ENCODE results near the gene DIAPH2. TPM values are rescaled to one million over a fixed set of nuclear protein-coding genes. Genes with fewer than 3 reads are reported as not detected.
A peak's percentile ranks its signal among the peaks of the same experiment; 100 is the strongest.

Gene DIAPH2
- total and polyA plus RNA-seq, 2 donors (not counting 1 experiment from before 2014, with no cell fraction given), result 16.8 to 18.5 TPM

DNA sequence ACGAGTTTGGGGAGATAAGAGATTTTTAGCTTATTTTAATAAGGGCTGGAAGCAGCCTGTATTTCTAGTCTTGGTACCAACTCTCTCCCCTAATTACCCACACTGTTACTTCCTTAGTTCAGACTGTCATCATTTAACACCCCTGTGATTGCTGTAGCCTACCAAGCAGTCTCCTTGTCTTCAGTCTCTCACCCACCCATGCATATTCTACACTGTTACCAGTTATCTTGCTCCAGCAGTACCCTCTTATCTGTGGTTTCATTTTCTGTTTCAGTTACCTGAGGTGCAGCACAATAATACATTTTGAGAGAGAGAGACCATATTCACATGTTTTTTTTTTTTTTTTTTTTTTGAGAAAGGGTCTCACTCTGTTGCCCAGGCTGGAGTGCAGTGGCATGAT, 80.2 kb downstream of the DIAPH2 start:
- H3K27ac ChIP-seq (ENCODE audit: insufficient read depth, low read length), result no peak overlapping the region
- H2AFZ ChIP-seq (ENCODE audit: low read length), result no peak overlapping the region
- H3K36me3 ChIP-seq (ENCODE audit: control insufficient read depth, insufficient read depth, low read length), result no peaks in the 10 kb centered on the region
- no peak for TF ChIP-seq EZH2 (IDR thresholded peaks at IDR 0.05; ENCODE audit: low read length, missing control alignments)
- no peak for TF ChIP-seq CTCF (conservative IDR thresholded peaks at IDR 0.05 in 1 of 2, IDR thresholded peaks at IDR 0.05 in 1 of 2; ENCODE audit: low read depth in 1 of 2, low read length in 2 of 2)
- H3K4me3 ChIP-seq (replicated peaks in 1 of 4; ENCODE audit: control extremely low read depth in 1 of 4, insufficient read depth in 1 of 4, low read depth in 3 of 4, low read length in 4 of 4), result no peak overlapping the region
- no peaks in the 10 kb centered on the region for H3K79me2 ChIP-seq (ENCODE audit: control insufficient read depth, insufficient read depth, low read length)
- H4K20me1 ChIP-seq (ENCODE audit: control insufficient read depth, extremely low read depth, insufficient read depth, low read length), result no peaks in the 10 kb centered on the region
- DNase-seq (ENCODE audit: low read depth in 2 of 2), result no peak
- H3K4me2 ChIP-seq (ENCODE audit: extremely low read depth, insufficient read depth, low read length), result no peak overlapping the region
- no peaks in the 10 kb centered on the region for H3K4me1 ChIP-seq (ENCODE audit: control insufficient read depth, extremely low read depth, insufficient read depth, low read length)
- H3K9me3 ChIP-seq (ENCODE audit: control insufficient read depth, insufficient read depth, low read depth, low read length), result no peaks in the 10 kb centered on the region
- H3K27me3 ChIP-seq (ENCODE audit: control insufficient read depth, insufficient read depth, low read length), result no peaks in the 10 kb centered on the region
- no peak overlapping the region for H3K9ac ChIP-seq (ENCODE audit: insufficient read depth, low read length)

- H3K4me1 ChIP-seq (ENCODE audit: control insufficient read depth, extremely low read depth, insufficient read depth, low read length), result no peaks in the 10 kb centered on the region
- H2AFZ ChIP-seq (ENCODE audit: low read length), result no peak overlapping the region
- no peak overlapping the region for H3K9ac ChIP-seq (ENCODE audit: insufficient read depth, low read length)
- H3K36me3 ChIP-seq (ENCODE audit: control insufficient read depth, insufficient read depth, low read length), result no peaks in the 10 kb centered on the region
- TF ChIP-seq EZH2 (IDR thresholded peaks at IDR 0.05; ENCODE audit: low read length, missing control alignments) (no peak), CTCF (conservative IDR thresholded peaks at IDR 0.05 in 1 of 2, IDR thresholded peaks at IDR 0.05 in 1 of 2; ENCODE audit: low read depth in 1 of 2, low read length in 2 of 2) (peak in 1 of 2 donors; percentile 32)
- no peak overlapping the region for H3K27ac ChIP-seq (ENCODE audit: insufficient read depth, low read length)
- DNase-seq (ENCODE audit: low read depth in 2 of 2), result peak; percentile 8 to 48
- no peak overlapping the region for H3K4me2 ChIP-seq (ENCODE audit: extremely low read depth, insufficient read depth, low read length)
- H3K4me3 ChIP-seq (replicated peaks in 1 of 4; ENCODE audit: control extremely low read depth in 1 of 4, insufficient read depth in 1 of 4, low read depth in 3 of 4, low read length in 4 of 4), result no peak overlapping the region
- H3K9me3 ChIP-seq (ENCODE audit: control insufficient read depth, insufficient read depth, low read depth, low read length), result no peaks in the 10 kb centered on the region
- H4K20me1 ChIP-seq (ENCODE audit: control insufficient read depth, extremely low read depth, insufficient read depth, low read length), result no peaks in the 10 kb centered on the region
- H3K27me3 ChIP-seq (ENCODE audit: control insufficient read depth, insufficient read depth, low read length), result no peaks in the 10 kb centered on the region
- no peaks in the 10 kb centered on the region for H3K79me2 ChIP-seq (ENCODE audit: control insufficient read depth, insufficient read depth, low read length)
Measured at GRCh38 chrX:96770315-96770714, 85.7 kb downstream of the DIAPH2 start.

GRCh38 chrX:96771486-96771885, 86.8 kb downstream of the DIAPH2 start:
- no peaks in the 10 kb centered on the region for H3K9me3 ChIP-seq (ENCODE audit: control insufficient read depth, insufficient read depth, low read depth, low read length)
- H3K4me1 ChIP-seq (ENCODE audit: control insufficient read depth, extremely low read depth, insufficient read depth, low read length), result no peaks in the 10 kb centered on the region
- H3K36me3 ChIP-seq (ENCODE audit: control insufficient read depth, insufficient read depth, low read length), result no peaks in the 10 kb centered on the region
- H4K20me1 ChIP-seq (ENCODE audit: control insufficient read depth, extremely low read depth, insufficient read depth, low read length), result no peaks in the 10 kb centered on the region
- no peaks in the 10 kb centered on the region for H3K79me2 ChIP-seq (ENCODE audit: control insufficient read depth, insufficient read depth, low read length)
- no peak overlapping the region for H3K9ac ChIP-seq (ENCODE audit: insufficient read depth, low read length)
- H3K4me2 ChIP-seq (ENCODE audit: extremely low read depth, insufficient read depth, low read length), result no peak overlapping the region
- TF ChIP-seq CTCF (conservative IDR thresholded peaks at IDR 0.05 in 1 of 2, IDR thresholded peaks at IDR 0.05 in 1 of 2; ENCODE audit: low read depth in 1 of 2, low read length in 2 of 2) (no peak), EZH2 (IDR thresholded peaks at IDR 0.05; ENCODE audit: low read length, missing control alignments) (no peak)
- DNase-seq (ENCODE audit: low read depth in 2 of 2), result no peak
- H2AFZ ChIP-seq (ENCODE audit: low read length), result no peak overlapping the region
- H3K4me3 ChIP-seq (replicated peaks in 1 of 4; ENCODE audit: control extremely low read depth in 1 of 4, insufficient read depth in 1 of 4, low read depth in 3 of 4, low read length in 4 of 4), result no peak overlapping the region
- H3K27ac ChIP-seq (ENCODE audit: insufficient read depth, low read length), result no peak overlapping the region
- no peaks in the 10 kb centered on the region for H3K27me3 ChIP-seq (ENCODE audit: control insufficient read depth, insufficient read depth, low read length)

Data from fibroblast of lung (primary cell).